Measurements from ENCODE around the gene KIF2B. TPM values are rescaled to one million over a fixed set of nuclear protein-coding genes. Genes with fewer than 3 reads are reported as not detected.

Gene KIF2B
- not detected in 2 replicates for total RNA-seq

GRCh38 chr17:53822764-53823163, at the start of gene KIF2B:
Gene KIF2B, plus strand, starts transcription at chr17:53822927. Its CDS starts 107 bp downstream, at chr17:53823034.

Data from bronchus fibroblast of lung (primary cell).